Measurements from ENCODE around the gene IL17F. TPM values are rescaled to one million over a fixed set of nuclear protein-coding genes. Genes with fewer than 3 reads are reported as not detected.

Gene IL17F
- total RNA-seq (2021; ENCODE audit: unreplicated experiment): not detected
- polyA plus RNA-seq (2012; ENCODE audit: insufficient read length): not detected
- not detected for Bru-seq, nascent RNA
- BruChase-seq, experiment 1, labeled RNA remaining after a 2-hour chase: percentile 9 among the genes with signal in this experiment
- BruChase-seq, experiment 2, labeled RNA remaining after a 6-hour chase: percentile 6 among the genes with signal in this experiment
- long read RNA-seq: 0 reads

- no peaks in the 10 kb centered on the region for H3K9me3 ChIP-seq (ENCODE audit: control insufficient read depth, insufficient read depth, low read depth, low read length)
- H3K4me1 ChIP-seq (ENCODE audit: control insufficient read depth, insufficient read depth, low read length): no peaks in the 10 kb centered on the region
- DNase-seq (ENCODE audit: low read depth, low spot score) (no peak), ATAC-seq (no peak)
- peaks cover 19% of the 10 kb centered on the region for H3K27me3 ChIP-seq (ENCODE audit: control insufficient read depth, insufficient read depth, low read length)
- H3K27ac ChIP-seq (ENCODE audit: low read length): no peak within 1 kb of the TSS
- ChIA-PET POLR2A (no interaction called here), CTCF (no interaction called here)
- TF ChIP-seq TCF7L2 (IDR thresholded peaks at IDR 0.05; ENCODE audit: low read depth, low read length) (no peak), REST (IDR thresholded peaks at IDR 0.05; ENCODE audit: insufficient read depth in 1 of 2, low read depth in 2 of 2, low read length in 1 of 2) (no peak), SIN3A (IDR thresholded peaks at IDR 0.05; ENCODE audit: borderline replicate concordance, insufficient read depth, low read depth, low read length) (no peak), POLR2AphosphoS5 (IDR thresholded peaks at IDR 0.05; ENCODE audit: low read depth, low read length) (no peak), CTCF (IDR thresholded peaks at IDR 0.05) (no peak)
- intact Hi-C loops (cut with micrococcal nuclease; ENCODE audit: unreplicated experiment): no loop called here
- in situ Hi-C loops (cut with HindIII; ENCODE audit: low pct_unique_long_range_greater_than_20kb, low sequenced_read_pairs): no loop called here
- BruUV-seq (replicated peaks): no TSS peak
- H3K4me3 ChIP-seq (ENCODE audit: low read depth in 2 of 2, low read length in 2 of 2): no peak within 1 kb of the TSS
- H3K36me3 ChIP-seq (ENCODE audit: control insufficient read depth, insufficient read depth, low read length): no peaks in the 10 kb centered on the region
Observed at GRCh38 chr6:52244400-52244799, at the start of gene IL17F. Gene IL17F, minus strand, starts transcription at chr6:52244500. Its CDS starts 71 bp downstream, at chr6:52244429.

- BruUV-seq (replicated peaks): no TSS peak
- CTCF ChIA-PET: no interaction called here
- no peak overlapping the region for H3K27ac ChIP-seq (ENCODE audit: low read length)
- DNase-seq (ENCODE audit: low read depth, low spot score) (no peak), ATAC-seq (no peak)
- H3K4me1 ChIP-seq (ENCODE audit: control insufficient read depth, insufficient read depth, low read length): no peaks in the 10 kb centered on the region
- H3K36me3 ChIP-seq (ENCODE audit: control insufficient read depth, insufficient read depth, low read length): no peaks in the 10 kb centered on the region
- TF ChIP-seq TCF7L2 (IDR thresholded peaks at IDR 0.05; ENCODE audit: low read depth, low read length) (no peak), REST (IDR thresholded peaks at IDR 0.05; ENCODE audit: insufficient read depth in 1 of 2, low read depth in 2 of 2, low read length in 1 of 2) (no peak), POLR2AphosphoS5 (IDR thresholded peaks at IDR 0.05; ENCODE audit: low read depth, low read length) (no peak), CTCF (IDR thresholded peaks at IDR 0.05) (no peak), SIN3A (IDR thresholded peaks at IDR 0.05; ENCODE audit: borderline replicate concordance, insufficient read depth, low read depth, low read length) (no peak)
- intact Hi-C loops (cut with micrococcal nuclease; ENCODE audit: unreplicated experiment) (no loop called here), in situ Hi-C loops (cut with HindIII; ENCODE audit: low pct_unique_long_range_greater_than_20kb, low sequenced_read_pairs) (no loop called here)
- no peaks in the 10 kb centered on the region for H3K9me3 ChIP-seq (ENCODE audit: control insufficient read depth, insufficient read depth, low read depth, low read length)
- H3K27me3 ChIP-seq (ENCODE audit: control insufficient read depth, insufficient read depth, low read length): no peaks in the 10 kb centered on the region
- POLR2A ChIA-PET: no interaction called here
- no peak overlapping the region for H3K4me3 ChIP-seq (ENCODE audit: low read depth in 2 of 2, low read length in 2 of 2)
Observed at GRCh38 chr6:52293067-52293466, 48.8 kb upstream of the IL17F start.

Data from Panc1 (cell line).